VCaP (cell line): Measurements from ENCODE around the gene DENND1A.

ENCODE experiments used
- H3K27ac ChIP-seq: fragments of 450-650 bp; 2 replicates; pipeline ENCODE4 v1.5.1; 2017
- TF ChIP-seq, protein P1 (sequence below): fragments of 450-650 bp; conservative IDR thresholded peaks from 2 replicates; pipeline ENCODE4 v1.5.1; 2017; ENCODE audit warnings: mild to moderate bottlenecking, moderate library complexity

The DENND1A gene

GRCh38 chr9:123651871-123652270 lies 278.1 kb downstream of the DENND1A start:
- TF ChIP-seq, protein P1, sequence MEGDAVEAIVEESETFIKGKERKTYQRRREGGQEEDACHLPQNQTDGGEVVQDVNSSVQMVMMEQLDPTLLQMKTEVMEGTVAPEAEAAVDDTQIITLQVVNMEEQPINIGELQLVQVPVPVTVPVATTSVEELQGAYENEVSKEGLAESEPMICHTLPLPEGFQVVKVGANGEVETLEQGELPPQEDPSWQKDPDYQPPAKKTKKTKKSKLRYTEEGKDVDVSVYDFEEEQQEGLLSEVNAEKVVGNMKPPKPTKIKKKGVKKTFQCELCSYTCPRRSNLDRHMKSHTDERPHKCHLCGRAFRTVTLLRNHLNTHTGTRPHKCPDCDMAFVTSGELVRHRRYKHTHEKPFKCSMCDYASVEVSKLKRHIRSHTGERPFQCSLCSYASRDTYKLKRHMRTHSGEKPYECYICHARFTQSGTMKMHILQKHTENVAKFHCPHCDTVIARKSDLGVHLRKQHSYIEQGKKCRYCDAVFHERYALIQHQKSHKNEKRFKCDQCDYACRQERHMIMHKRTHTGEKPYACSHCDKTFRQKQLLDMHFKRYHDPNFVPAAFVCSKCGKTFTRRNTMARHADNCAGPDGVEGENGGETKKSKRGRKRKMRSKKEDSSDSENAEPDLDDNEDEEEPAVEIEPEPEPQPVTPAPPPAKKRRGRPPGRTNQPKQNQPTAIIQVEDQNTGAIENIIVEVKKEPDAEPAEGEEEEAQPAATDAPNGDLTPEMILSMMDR, result no peak
- H3K27ac ChIP-seq, result no peak overlapping the region

- H3K27ac ChIP-seq, result no peak overlapping the region
- TF ChIP-seq, protein P1, result no peak
Measured at GRCh38 chr9:123651273-123651672, 278.7 kb downstream of the DENND1A start.

DNA sequence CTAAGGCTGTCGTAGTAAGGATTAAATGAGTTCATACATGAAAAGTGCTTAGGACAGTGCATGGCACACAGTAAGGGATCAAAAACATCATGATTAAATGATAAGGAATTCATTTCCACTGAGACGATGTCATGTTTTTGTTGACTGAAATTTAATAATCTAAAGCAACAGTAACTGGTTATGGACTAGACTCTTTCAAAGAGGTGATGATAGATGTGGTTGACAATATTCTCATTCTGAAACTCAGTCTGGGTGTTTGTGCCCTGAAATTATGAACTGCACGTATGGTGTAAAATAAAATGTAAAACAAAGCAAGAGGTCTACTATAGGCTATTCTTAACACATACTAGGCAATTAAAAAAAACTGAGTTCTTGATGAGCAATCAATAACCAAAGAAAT lies 280.0 kb downstream of the DENND1A start:
- no peak overlapping the region for H3K27ac ChIP-seq
- TF ChIP-seq, protein P1, result no peak

GRCh38 chr9:123647145-123647544 lies 282.8 kb downstream of the DENND1A start:
- TF ChIP-seq, protein P1, result no peak
- H3K27ac ChIP-seq, result no peak overlapping the region

DNA sequence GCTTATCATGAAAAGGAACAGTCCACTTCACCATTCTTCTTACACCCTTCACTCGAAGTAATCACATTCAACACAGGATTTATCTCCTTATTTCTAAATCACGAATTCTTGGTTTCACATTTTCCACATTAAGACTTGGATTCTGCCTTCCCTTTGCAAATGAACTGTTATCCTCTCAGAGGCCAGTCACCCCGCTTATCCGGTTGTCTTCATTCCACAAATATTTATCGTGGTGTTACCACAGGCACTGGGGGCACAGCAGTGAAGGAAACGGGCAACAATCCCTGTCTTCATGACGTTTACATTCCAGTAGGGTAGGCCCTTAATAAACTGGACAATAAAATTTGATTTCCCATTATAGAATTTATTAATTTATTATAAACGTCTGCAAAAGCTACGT lies 284.2 kb downstream of the DENND1A start:
- TF ChIP-seq, protein P1, result no peak
- no peak overlapping the region for H3K27ac ChIP-seq

- TF ChIP-seq, protein P1, result no peak
- H3K27ac ChIP-seq, result no peak overlapping the region
Measured at GRCh38 chr9:123645126-123645525, 284.8 kb downstream of the DENND1A start.

GRCh38 chr9:123643518-123643917 lies 286.4 kb downstream of the DENND1A start:
- TF ChIP-seq, protein P1, result no peak
- H3K27ac ChIP-seq, result peak overlapping the region; percentile 53; the same call in 1 of the 2 replicates
